ENCODE results near the gene CROCC. TPM values are rescaled to one million over a fixed set of nuclear protein-coding genes. Genes with fewer than 3 reads are reported as not detected.

The CROCC gene
- total RNA-seq, 1 donor from 2014 or later: 8.9 TPM

GRCh38 chr1:16996845-16997244 is 75.1 kb downstream of the CROCC start:
- no peak overlapping the region for H3K4me3 ChIP-seq
- H3K9me3 ChIP-seq (replicated peaks): no peaks in the 10 kb centered on the region
- no peaks in the 10 kb centered on the region for H3K27me3 ChIP-seq (ENCODE audit: low read depth)
- H3K4me1 ChIP-seq: no peaks in the 10 kb centered on the region
- DNase-seq: no peak
- peaks cover 65% of the 10 kb centered on the region for H3K36me3 ChIP-seq
- intact Hi-C loops (cut with micrococcal nuclease): no loop called here
- no peak overlapping the region for H3K27ac ChIP-seq (replicated peaks)
- TF ChIP-seq, protein P1, sequence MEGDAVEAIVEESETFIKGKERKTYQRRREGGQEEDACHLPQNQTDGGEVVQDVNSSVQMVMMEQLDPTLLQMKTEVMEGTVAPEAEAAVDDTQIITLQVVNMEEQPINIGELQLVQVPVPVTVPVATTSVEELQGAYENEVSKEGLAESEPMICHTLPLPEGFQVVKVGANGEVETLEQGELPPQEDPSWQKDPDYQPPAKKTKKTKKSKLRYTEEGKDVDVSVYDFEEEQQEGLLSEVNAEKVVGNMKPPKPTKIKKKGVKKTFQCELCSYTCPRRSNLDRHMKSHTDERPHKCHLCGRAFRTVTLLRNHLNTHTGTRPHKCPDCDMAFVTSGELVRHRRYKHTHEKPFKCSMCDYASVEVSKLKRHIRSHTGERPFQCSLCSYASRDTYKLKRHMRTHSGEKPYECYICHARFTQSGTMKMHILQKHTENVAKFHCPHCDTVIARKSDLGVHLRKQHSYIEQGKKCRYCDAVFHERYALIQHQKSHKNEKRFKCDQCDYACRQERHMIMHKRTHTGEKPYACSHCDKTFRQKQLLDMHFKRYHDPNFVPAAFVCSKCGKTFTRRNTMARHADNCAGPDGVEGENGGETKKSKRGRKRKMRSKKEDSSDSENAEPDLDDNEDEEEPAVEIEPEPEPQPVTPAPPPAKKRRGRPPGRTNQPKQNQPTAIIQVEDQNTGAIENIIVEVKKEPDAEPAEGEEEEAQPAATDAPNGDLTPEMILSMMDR (IDR thresholded peaks at IDR 0.05; ENCODE audit: borderline replicate concordance): no peak

GRCh38 chr1:16998589-16998988 is 76.9 kb downstream of the CROCC start:
- Histone ChIP-seq H3K4me1 (no peaks in the 10 kb centered on the region), H3K4me3 (no peak overlapping the region), H3K27ac (replicated peaks) (no peak overlapping the region), H3K36me3 (peaks cover 76% of the 10 kb centered on the region), H3K27me3 (ENCODE audit: low read depth) (no peaks in the 10 kb centered on the region), H3K9me3 (replicated peaks) (no peaks in the 10 kb centered on the region)
- TF ChIP-seq, protein P1 (IDR thresholded peaks at IDR 0.05; ENCODE audit: borderline replicate concordance): no peak
- intact Hi-C loops (cut with micrococcal nuclease): no loop called here
- DNase-seq: no peak

GRCh38 chr1:16999863-17000262 is 78.1 kb downstream of the CROCC start:
- Histone ChIP-seq H3K9me3 (replicated peaks) (no peaks in the 10 kb centered on the region), H3K4me1 (no peaks in the 10 kb centered on the region), H3K27me3 (ENCODE audit: low read depth) (no peaks in the 10 kb centered on the region), H3K4me3 (no peak overlapping the region), H3K27ac (replicated peaks) (no peak overlapping the region), H3K36me3 (peaks cover 86% of the 10 kb centered on the region)
- no peak for DNase-seq
- intact Hi-C loops (cut with micrococcal nuclease): no loop called here
- TF ChIP-seq, protein P1 (IDR thresholded peaks at IDR 0.05; ENCODE audit: borderline replicate concordance): no peak

DNA sequence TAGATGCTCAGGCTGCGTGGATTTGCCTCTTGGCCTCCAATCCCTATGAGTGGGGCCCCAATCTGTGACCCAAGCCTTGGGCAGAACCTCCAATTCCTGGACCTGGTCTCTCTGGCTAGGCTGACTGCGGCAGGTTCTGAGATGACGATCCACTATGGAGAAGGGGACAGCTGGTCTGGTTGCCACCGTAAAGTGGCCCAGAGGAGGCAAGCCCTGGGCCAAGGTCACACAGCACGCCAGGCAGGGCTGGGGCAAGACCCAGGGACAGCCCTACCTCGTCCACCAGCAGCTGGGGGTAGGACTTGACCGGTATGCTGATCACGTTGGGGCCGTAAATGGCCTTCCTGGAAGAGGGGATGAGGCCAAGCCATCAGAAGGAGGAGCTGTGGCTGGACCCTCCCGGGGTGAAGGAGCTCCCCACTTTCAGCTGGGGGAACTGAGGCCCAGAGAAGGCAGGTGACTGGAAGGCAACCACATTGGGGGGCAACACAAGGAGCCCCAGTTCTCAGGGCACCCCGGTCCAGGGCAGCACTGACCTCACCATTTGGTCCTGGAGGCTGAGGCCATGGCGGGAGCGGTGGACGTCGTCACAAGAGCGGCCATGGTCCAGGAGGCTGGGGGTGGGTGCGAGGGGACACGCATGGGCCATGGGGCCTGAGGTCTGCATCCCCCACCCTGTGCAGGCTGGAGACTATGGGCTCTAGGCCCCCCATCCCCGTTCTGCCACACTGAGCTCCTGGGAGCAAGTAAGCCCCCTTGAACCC is 80.2 kb downstream of the CROCC start:
- peaks cover 77% of the 10 kb centered on the region for H3K36me3 ChIP-seq
- DNase-seq: no peak
- no peak overlapping the region for H3K27ac ChIP-seq (replicated peaks)
- no peaks in the 10 kb centered on the region for H3K4me1 ChIP-seq
- TF ChIP-seq, protein P1 (IDR thresholded peaks at IDR 0.05; ENCODE audit: borderline replicate concordance): no peak
- H3K9me3 ChIP-seq (replicated peaks): no peaks in the 10 kb centered on the region
- intact Hi-C loops (cut with micrococcal nuclease): no loop called here
- no peak overlapping the region for H3K4me3 ChIP-seq
- no peaks in the 10 kb centered on the region for H3K27me3 ChIP-seq (ENCODE audit: low read depth)

DNA sequence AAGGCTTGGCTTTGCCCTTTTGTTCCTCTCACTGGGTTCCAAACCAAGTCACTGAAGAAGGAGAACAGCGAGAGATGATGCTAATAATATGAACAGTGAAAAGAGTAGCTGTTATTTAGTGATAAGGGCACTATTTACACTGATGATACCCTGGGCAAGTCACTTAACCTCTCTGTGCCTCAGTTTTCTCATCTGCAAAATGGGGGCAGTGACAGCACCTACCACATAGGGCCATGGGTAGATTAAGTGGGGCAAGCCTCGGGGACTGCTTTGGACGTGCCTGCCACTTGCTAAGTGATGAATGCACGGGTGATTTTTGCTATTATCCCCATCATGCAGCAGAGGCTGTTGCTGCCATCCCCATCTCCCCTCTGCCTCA is 80.8 kb downstream of the CROCC start:
- H3K9me3 ChIP-seq (replicated peaks): no peaks in the 10 kb centered on the region
- H3K36me3 ChIP-seq: peaks cover 72% of the 10 kb centered on the region
- no peaks in the 10 kb centered on the region for H3K4me1 ChIP-seq
- DNase-seq: no peak
- no peaks in the 10 kb centered on the region for H3K27me3 ChIP-seq (ENCODE audit: low read depth)
- H3K27ac ChIP-seq (replicated peaks): no peak overlapping the region
- TF ChIP-seq, protein P1 (IDR thresholded peaks at IDR 0.05; ENCODE audit: borderline replicate concordance): no peak
- no peak overlapping the region for H3K4me3 ChIP-seq
- intact Hi-C loops (cut with micrococcal nuclease): no loop called here
